GM12878 (cell line): ENCODE results near the gene POU2AF1. TPM values are rescaled to one million over a fixed set of nuclear protein-coding genes. Genes with fewer than 3 reads are reported as not detected.

ENCODE experiments used
- ATAC-seq: fragments of 200-7000 bp; cut with Tn5 transposase; 3 replicates; pipeline ENCODE4 v1.9.1; 2020; ENCODE audit warnings: mild to moderate bottlenecking, moderate library complexity
- BruUV-seq: library from RNA; stranded (reverse); fragments of 400-500 nt; replicated peaks from 2 replicates; lab custom pipeline; 2021; lab: Mats Ljungman, UMichigan
- CTCF ChIA-PET: fragments of 300-600 bp; sonication (Branson Sonifier 250); formaldehyde crosslinking; extraction: SDS; loops from one replicate; lab custom pipeline; 2021; ENCODE audit warnings: inconsistent platforms; lab: Yijun Ruan, JAX
- POLR2A ChIA-PET: fragments of 350-600 bp; formaldehyde crosslinking; extraction: SDS; loops from one replicate; lab custom pipeline; 2021; ENCODE audit warnings: inconsistent platforms; lab: Charles Lee
- RAD21 ChIA-PET: fragments of 300-600 bp; sonication (Branson Sonifier 250); formaldehyde crosslinking; loops from one replicate; lab custom pipeline; 2023; ENCODE audit warnings: antibody characterized with exemption; ENCODE audit not compliant: unreplicated experiment; lab: Charles Lee
- SMC1A ChIA-PET: fragments of 300-600 bp; sonication (Branson Sonifier 250); formaldehyde crosslinking; loops from one replicate; lab custom pipeline; 2023; ENCODE audit not compliant: unreplicated experiment, uncharacterized antibody; lab: Charles Lee
- DNase-seq: peaks from one replicate; pipeline ENCODE4 v3.0.0-alpha.2; 2011; ENCODE audit warnings: low read depth, low spot score
- FAIRE-seq: peaks from 3 replicates; lab custom pipeline; 2011; peaks lifted over from hg19 to GRCh38; lab: Jason Lieb, UNC
- H2AFZ ChIP-seq: 2 replicates; pipeline ENCODE4 v1.6.0; 2011; ENCODE audit warnings: low read depth, low read length, control low read depth; ENCODE audit not compliant: control insufficient read depth
- H3K27ac ChIP-seq: 2 replicates; pipeline ENCODE4 v1.5.1; 2011; ENCODE audit warnings: control low read depth; ENCODE audit not compliant: control insufficient read depth, insufficient read depth
- H3K27me3 ChIP-seq, 2 experiments: replicated peaks in 1 of 2; 2 replicates each; pipeline versions ENCODE4 v1.6.0 to v1.6.1; 2011; ENCODE audit warnings: low read length in 1 of 2; ENCODE audit not compliant: control insufficient read depth in 2 of 2, insufficient read depth in 2 of 2
- H3K36me3 ChIP-seq, 2 experiments: 2 replicates each; pipeline ENCODE4 v1.5.1; 2011; ENCODE audit warnings: low read length in 1 of 2; ENCODE audit not compliant: control insufficient read depth in 2 of 2, insufficient read depth in 2 of 2
- H3K4me1 ChIP-seq: 2 replicates; pipeline ENCODE4 v1.6.1; 2011; ENCODE audit warnings: mild to moderate bottlenecking, low read length, moderate library complexity, mixed read lengths; ENCODE audit not compliant: control insufficient read depth, insufficient read depth
- H3K4me2 ChIP-seq: 2 replicates; pipeline ENCODE4 v1.6.0; 2011; ENCODE audit warnings: control low read depth; ENCODE audit not compliant: control insufficient read depth, insufficient read depth
- H3K4me3 ChIP-seq: fragments of 200-600 bp; sonication (generic); 2 replicates; pipeline ENCODE4 v1.5.1; 2016
- H3K79me2 ChIP-seq: 2 replicates; pipeline ENCODE4 v1.6.0; 2011; ENCODE audit warnings: low read length; ENCODE audit not compliant: control insufficient read depth, insufficient read depth
- H3K9ac ChIP-seq: 2 replicates; pipeline ENCODE4 v1.8.0; 2011; ENCODE audit warnings: low read length, control low read depth, mixed read lengths; ENCODE audit not compliant: control insufficient read depth, insufficient read depth
- H3K9me3 ChIP-seq: replicated peaks from 3 replicates; pipeline ENCODE4 v1.5.1; 2011; ENCODE audit warnings: mild to moderate bottlenecking, low read length; ENCODE audit not compliant: control insufficient read depth, insufficient read depth
- H4K20me1 ChIP-seq: 2 replicates; pipeline ENCODE4 v1.6.0; 2011; ENCODE audit not compliant: control insufficient read depth, insufficient read depth
- EP300 ChIP-seq, 2 experiments: fragments of 150-350 bp in 1 of 2; IDR thresholded peaks; 2 replicates each; pipeline ENCODE4 v1.6.1; 2011 to 2012; ENCODE audit warnings: low read depth in 2 of 2, low read length in 2 of 2, borderline replicate concordance in 1 of 2, improper control_type of control experiment in 1 of 2, inconsistent platforms in 1 of 2; ENCODE audit not compliant: control insufficient read depth in 1 of 2
- FOS ChIP-seq: IDR thresholded peaks from 3 replicates; pipeline ENCODE4 v1.6.1; 2011; ENCODE audit warnings: borderline replicate concordance; ENCODE audit not compliant: insufficient read length; ENCODE audit errors: extremely low read depth
- TARDBP ChIP-seq: IDR thresholded peaks from 2 replicates; pipeline ENCODE4 v1.6.1; 2016; ENCODE audit warnings: borderline replicate concordance
- WRNIP1 ChIP-seq: IDR thresholded peaks from 2 replicates; pipeline ENCODE4 v1.6.1; 2011; ENCODE audit warnings: low read depth, low read length, improper control_type of control experiment, borderline replicate concordance
- WGBS: methylation state at CpG from one replicate; pipeline ENCODE4 v1.1.6; 2016; ENCODE audit warnings: low lambda C conversion rate; ENCODE audit not compliant: insufficient replicate concordance, insufficient coverage; ENCODE audit errors: missing lambda C conversion rate; 5-methylcytosine and 5-hydroxymethylcytosine counted together
- in situ Hi-C: fragments of 300-500 bp; cut with MboI; formaldehyde crosslinking; loops from 9 replicates; pipeline ENCODE4 v1.14.3; 2018; ENCODE audit warnings: mixed read lengths
- intact Hi-C: fragments of 100-400 bp; cut with micrococcal nuclease; formaldehyde crosslinking; loops from one replicate; pipeline ENCODE4 v1.14.2; 2022; ENCODE audit not compliant: unreplicated experiment
- polyA plus RNA-seq, 11 experiments: library from polyadenylated mRNA; depleted of rRNA in 4 of 11; unstranded in 6 of 11; stranded (reverse) in 5 of 11; fragments of >200 nt; fragmentation: Nextera tagmentation in 4 of 11; fragmentation: Illumina TruSeq in 1 of 11; extraction: Ambion mirVana in 4 of 11; extraction: Trizol in 1 of 11; gene quantifications; 1 replicate in 1 of 11; 2 replicates in 10 of 11; pipeline versions ENCODE4 v1.2.1 to v1.2.3, GENCODE V29; 2011 to 2016; ENCODE audit warnings: inconsistent platforms in 2 of 11, missing spikeins in 2 of 11, low read depth in 1 of 11
- total RNA-seq, 4 experiments: library from RNA; depleted of rRNA in 3 of 4; stranded (reverse); fragments of >200 nt in 3 of 4; fragmentation: Illumina TruSeq in 1 of 4; extraction: Trizol in 1 of 4; gene quantifications; 2 replicates each; pipeline versions ENCODE4 v1.2.1 to v1.2.3, GENCODE V29; 2013 to 2021
- TF ChIP-seq, protein P1 (sequence below): fragments of 450-650 bp; formaldehyde crosslinking; IDR thresholded peaks from 2 replicates; pipeline ENCODE4 v1.4.0; 2022; ENCODE audit warnings: mild to moderate bottlenecking, moderate library complexity
- TF ChIP-seq, protein P2 (sequence below): IDR thresholded peaks from 2 replicates; pipeline ENCODE4 v1.6.1; 2012; ENCODE audit warnings: improper control_type of control experiment, low read depth, low read length; ENCODE audit not compliant: insufficient replicate concordance

Gene POU2AF1
- total and polyA plus RNA-seq, 10 of the 15 experiments (the other 5 are each of a cell fraction or from before 2014, with no cell fraction given) = 13.1 to 169 (median 75.5) TPM

DNA sequence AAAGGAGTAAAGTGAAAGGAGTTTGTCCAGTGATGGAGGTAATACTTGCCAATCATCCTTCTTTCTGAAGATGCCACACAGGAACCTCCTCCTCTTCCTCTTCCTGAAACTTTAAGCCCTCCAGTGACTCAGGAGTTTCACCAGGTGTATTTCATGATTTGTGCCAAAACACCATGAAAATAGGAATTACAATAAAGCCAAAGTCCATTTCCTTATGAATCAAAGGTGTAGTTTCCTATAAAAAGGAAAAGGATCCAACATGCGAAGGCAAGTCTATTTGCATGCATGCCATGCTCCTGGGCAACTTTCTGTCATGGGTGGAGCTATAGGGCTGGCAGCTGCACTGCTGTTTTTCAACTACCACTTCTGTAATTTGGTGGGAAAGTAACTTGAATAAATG, 9.8 kb upstream of the POU2AF1 start:
- DNase-seq (no peak), ATAC-seq (no peak), FAIRE-seq (no peak)
- H3K4me1 ChIP-seq = peaks cover 16% of the 10 kb centered on the region
- H3K4me3 ChIP-seq = no peak overlapping the region
- H2AFZ ChIP-seq = no peak overlapping the region
- no peaks in the 10 kb centered on the region for H3K27me3 ChIP-seq
- no peaks in the 10 kb centered on the region for H3K36me3 ChIP-seq
- TF ChIP-seq FOS (no peak), WRNIP1 (no peak), EP300 (IDR thresholded peaks at IDR 0.05; ENCODE audit: borderline replicate concordance in 1 of 2, control insufficient read depth in 1 of 2, low read depth in 2 of 2, low read length in 2 of 2) (no peak), TARDBP (no peak)
- TF ChIP-seq, protein P1, sequence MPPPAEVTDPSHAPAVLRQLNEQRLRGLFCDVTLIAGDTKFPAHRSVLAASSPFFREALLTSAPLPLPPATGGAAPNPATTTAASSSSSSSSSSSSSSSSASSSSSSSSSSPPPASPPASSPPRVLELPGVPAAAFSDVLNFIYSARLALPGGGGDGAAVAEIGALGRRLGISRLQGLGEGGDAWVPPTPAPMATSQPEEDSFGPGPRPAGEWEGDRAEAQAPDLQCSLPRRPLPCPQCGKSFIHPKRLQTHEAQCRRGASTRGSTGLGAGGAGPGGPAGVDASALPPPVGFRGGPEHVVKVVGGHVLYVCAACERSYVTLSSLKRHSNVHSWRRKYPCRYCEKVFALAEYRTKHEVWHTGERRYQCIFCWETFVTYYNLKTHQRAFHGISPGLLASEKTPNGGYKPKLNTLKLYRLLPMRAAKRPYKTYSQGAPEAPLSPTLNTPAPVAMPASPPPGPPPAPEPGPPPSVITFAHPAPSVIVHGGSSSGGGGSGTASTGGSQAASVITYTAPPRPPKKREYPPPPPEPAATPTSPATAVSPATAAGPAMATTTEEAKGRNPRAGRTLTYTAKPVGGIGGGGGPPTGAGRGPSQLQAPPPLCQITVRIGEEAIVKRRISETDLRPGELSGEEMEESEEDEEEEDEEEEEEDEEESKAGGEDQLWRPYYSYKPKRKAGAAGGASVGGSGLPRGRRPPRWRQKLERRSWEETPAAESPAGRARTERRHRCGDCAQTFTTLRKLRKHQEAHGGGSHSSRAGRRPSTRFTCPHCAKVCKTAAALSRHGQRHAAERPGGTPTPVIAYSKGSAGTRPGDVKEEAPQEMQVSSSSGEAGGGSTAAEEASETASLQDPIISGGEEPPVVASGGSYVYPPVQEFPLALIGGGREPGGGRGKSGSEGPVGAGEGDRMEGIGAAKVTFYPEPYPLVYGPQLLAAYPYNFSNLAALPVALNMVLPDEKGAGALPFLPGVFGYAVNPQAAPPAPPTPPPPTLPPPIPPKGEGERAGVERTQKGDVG (CRISPR knock-in tag) = no peak
- TF ChIP-seq, protein P2, sequence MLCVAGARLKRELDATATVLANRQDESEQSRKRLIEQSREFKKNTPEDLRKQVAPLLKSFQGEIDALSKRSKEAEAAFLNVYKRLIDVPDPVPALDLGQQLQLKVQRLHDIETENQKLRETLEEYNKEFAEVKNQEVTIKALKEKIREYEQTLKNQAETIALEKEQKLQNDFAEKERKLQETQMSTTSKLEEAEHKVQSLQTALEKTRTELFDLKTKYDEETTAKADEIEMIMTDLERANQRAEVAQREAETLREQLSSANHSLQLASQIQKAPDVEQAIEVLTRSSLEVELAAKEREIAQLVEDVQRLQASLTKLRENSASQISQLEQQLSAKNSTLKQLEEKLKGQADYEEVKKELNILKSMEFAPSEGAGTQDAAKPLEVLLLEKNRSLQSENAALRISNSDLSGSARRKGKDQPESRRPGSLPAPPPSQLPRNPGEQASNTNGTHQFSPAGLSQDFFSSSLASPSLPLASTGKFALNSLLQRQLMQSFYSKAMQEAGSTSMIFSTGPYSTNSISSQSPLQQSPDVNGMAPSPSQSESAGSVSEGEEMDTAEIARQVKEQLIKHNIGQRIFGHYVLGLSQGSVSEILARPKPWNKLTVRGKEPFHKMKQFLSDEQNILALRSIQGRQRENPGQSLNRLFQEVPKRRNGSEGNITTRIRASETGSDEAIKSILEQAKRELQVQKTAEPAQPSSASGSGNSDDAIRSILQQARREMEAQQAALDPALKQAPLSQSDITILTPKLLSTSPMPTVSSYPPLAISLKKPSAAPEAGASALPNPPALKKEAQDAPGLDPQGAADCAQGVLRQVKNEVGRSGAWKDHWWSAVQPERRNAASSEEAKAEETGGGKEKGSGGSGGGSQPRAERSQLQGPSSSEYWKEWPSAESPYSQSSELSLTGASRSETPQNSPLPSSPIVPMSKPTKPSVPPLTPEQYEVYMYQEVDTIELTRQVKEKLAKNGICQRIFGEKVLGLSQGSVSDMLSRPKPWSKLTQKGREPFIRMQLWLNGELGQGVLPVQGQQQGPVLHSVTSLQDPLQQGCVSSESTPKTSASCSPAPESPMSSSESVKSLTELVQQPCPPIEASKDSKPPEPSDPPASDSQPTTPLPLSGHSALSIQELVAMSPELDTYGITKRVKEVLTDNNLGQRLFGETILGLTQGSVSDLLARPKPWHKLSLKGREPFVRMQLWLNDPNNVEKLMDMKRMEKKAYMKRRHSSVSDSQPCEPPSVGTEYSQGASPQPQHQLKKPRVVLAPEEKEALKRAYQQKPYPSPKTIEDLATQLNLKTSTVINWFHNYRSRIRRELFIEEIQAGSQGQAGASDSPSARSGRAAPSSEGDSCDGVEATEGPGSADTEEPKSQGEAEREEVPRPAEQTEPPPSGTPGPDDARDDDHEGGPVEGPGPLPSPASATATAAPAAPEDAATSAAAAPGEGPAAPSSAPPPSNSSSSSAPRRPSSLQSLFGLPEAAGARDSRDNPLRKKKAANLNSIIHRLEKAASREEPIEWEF = no peak
- no TSS peak for BruUV-seq
- no peak overlapping the region for H3K4me2 ChIP-seq
- intact Hi-C loops (no loop called here), in situ Hi-C loops (no loop called here)
- no peaks in the 10 kb centered on the region for H4K20me1 ChIP-seq
- ChIA-PET RAD21 (interaction anchor here (0.6 kb wide), 1 partner anchor 19 kb away, joined by 3 read pairs; no protein-coding TSS in a partner anchor), CTCF (interaction anchor here (1.0 to 1.4 kb wide), 3 partner anchors 20 to 106 kb away, joined by 3 to 4 read pairs (median 3); no protein-coding TSS in a partner anchor), POLR2A (interaction anchor here (1.2 to 1.8 kb wide), 2 partner anchors 26 to 33 kb away, joined by 3 to 4 read pairs; no protein-coding TSS in a partner anchor), SMC1A (interaction anchor here (1.0 to 4.2 kb wide), 7 partner anchors 9 to 28 kb away, joined by 3 to 23 read pairs (median 6); partner anchors contain the start of gene POU2AF1)
- H3K9ac ChIP-seq = no peak overlapping the region
- no peaks in the 10 kb centered on the region for H3K79me2 ChIP-seq
- WGBS = 95% methylated on average over 1 of the region's 1 CpG
- H3K27ac ChIP-seq = no peak overlapping the region
- peaks cover 2% of the 10 kb centered on the region; the same call in 2 of the 3 replicates for H3K9me3 ChIP-seq
